Neuron (in vitro differentiated cells): Measurements from ENCODE around the gene GCNT4.

Source experiments
- H2AFZ ChIP-seq: one replicate; pipeline ENCODE4 v1.6.1; 2013; ENCODE audit warnings: low read depth, mild to moderate bottlenecking, inconsistent platforms, low read length, moderate library complexity
- H3K27me3 ChIP-seq: one replicate; pipeline ENCODE4 v1.6.1; 2013; ENCODE audit warnings: low read length; ENCODE audit not compliant: insufficient read depth
- H3K36me3 ChIP-seq: one replicate; pipeline ENCODE4 v1.6.1; 2013; ENCODE audit warnings: low read length; ENCODE audit not compliant: insufficient read depth
- H3K4me1 ChIP-seq: one replicate; pipeline ENCODE4 v1.6.1; 2013; ENCODE audit warnings: low read length; ENCODE audit not compliant: insufficient read depth
- H3K4me3 ChIP-seq: 2 replicates; pipeline ENCODE4 v1.5.1; 2013; ENCODE audit warnings: mild to moderate bottlenecking, low read length, moderate library complexity
- H3K9me3 ChIP-seq: one replicate; pipeline ENCODE4 v1.6.1; 2013; ENCODE audit warnings: low read length

The GCNT4 gene

DNA sequence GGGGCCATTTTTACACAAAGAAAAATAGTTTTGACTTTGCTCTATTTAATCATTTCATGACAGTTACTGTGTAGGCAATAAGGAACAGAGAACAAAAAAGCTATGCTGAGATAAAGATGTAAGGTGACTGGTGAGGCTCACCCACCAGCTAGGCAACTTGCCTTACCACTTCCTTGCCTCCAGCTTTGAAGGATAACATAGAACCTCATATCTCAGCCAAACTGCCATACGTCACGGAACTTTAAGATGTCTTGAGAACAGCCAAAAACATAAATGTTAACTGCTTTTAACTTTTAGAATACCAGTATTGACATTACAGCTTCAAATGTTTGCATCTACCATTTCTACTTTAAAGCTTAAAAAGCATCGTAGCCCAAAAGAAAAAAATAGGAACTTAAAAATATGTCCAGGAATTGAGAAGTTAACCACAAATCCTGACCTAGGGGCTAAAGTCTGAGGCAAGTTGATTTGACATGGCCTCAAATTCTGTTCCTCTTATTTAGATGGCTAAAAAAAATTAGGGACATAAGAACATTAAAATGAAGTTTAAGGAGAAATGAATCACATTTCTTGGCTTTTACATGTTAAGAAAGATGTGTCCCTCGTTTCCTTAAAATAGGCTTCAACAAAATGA, 7.7 kb upstream of the GCNT4 start:
- no peak overlapping the region for H2AFZ ChIP-seq
- no peaks in the 10 kb centered on the region for H3K4me1 ChIP-seq
- no peaks in the 10 kb centered on the region for H3K36me3 ChIP-seq
- no peaks in the 10 kb centered on the region for H3K9me3 ChIP-seq
- no peak overlapping the region for H3K4me3 ChIP-seq
- no peaks in the 10 kb centered on the region for H3K27me3 ChIP-seq

GRCh38 chr5:75058986-75059535, 6.7 kb upstream of the GCNT4 start:
- Histone ChIP-seq H3K9me3 (no peaks in the 10 kb centered on the region), H3K27me3 (no peaks in the 10 kb centered on the region), H2AFZ (no peak overlapping the region), H3K36me3 (no peaks in the 10 kb centered on the region), H3K4me3 (no peak overlapping the region), H3K4me1 (peaks cover 6% of the 10 kb centered on the region)

DNA sequence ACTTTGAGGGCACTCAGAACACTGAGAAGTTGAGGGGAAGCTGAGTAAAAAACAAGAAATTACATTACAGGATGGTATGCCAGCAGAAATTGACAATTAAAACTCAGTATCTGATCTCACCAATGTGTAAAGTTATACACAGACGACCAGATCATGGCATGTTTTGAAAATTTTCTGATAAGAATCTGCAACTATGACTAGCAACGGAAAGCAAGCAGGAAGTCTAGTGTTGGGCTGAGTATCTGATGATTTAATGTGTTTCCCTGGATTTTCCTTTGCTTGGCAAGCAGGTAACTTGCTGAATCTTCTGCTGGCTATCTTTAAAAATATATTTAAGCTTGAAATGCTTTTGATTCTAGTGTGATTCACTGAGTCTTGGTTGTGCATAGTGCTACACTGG, 5.2 kb upstream of the GCNT4 start:
- Histone ChIP-seq H3K36me3 (no peaks in the 10 kb centered on the region), H2AFZ (no peak overlapping the region), H3K4me1 (peaks cover 6% of the 10 kb centered on the region), H3K27me3 (no peaks in the 10 kb centered on the region), H3K4me3 (no peak overlapping the region), H3K9me3 (no peaks in the 10 kb centered on the region)

- Histone ChIP-seq H3K36me3 (no peaks in the 10 kb centered on the region), H3K27me3 (peaks cover 6% of the 10 kb centered on the region), H3K4me1 (peaks cover 17% of the 10 kb centered on the region)
Measured at GRCh38 chr5:75055727-75056144, 3.4 kb upstream of the GCNT4 start.

DNA sequence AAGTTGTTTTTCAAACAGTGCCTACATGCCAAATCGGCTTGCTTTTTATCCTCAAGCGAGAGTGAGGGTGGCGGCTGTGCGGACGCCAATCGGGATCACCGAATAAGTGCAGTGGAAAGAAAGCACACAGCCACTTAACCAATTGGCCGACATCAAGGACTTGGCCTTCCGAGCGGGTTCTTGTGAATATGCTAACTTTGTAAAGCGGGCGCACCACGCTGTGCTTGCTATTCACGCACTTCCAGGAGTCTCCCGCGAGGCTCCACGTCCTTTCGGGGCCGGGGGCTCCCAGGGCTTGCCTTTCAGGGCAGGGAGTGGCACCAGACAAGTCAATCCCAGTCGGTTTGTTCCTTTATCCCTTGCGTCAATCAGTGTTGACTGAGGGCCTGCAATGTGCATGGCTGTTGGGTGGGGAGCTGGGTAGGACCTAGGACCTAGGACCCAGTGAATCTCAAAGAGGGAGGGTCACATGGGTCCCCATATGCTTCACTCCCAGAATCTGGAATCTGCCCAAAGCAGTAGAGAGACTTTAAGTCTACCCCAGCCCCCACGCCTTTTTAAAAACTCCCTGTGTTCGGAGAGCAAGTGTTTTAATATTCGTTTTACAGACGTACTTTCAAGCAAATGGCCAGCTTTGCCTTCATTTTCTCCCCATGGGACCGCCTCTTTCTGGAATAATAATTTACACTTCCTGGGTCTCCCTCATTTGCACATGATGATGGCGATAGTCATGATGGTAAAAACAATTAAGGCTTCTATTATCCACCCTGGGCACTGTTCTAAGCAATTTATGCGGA, 2.0 kb upstream of the GCNT4 start:
- H3K4me3 ChIP-seq = peak overlapping the region; percentile 54
- H3K9me3 ChIP-seq = no peaks in the 10 kb centered on the region
- no peaks in the 10 kb centered on the region for H3K36me3 ChIP-seq
- H2AFZ ChIP-seq = peak overlapping the region; percentile 67
- peaks cover 6% of the 10 kb centered on the region for H3K27me3 ChIP-seq
- peaks cover 17% of the 10 kb centered on the region for H3K4me1 ChIP-seq

More at GRCh38 chr5:75055727-75056144, 3.4 kb upstream of the GCNT4 start:
- H3K4me3 ChIP-seq = no peak overlapping the region
- no peak overlapping the region for H2AFZ ChIP-seq
- H3K9me3 ChIP-seq = no peaks in the 10 kb centered on the region

GRCh38 chr5:75053304-75054133, 1.2 kb upstream of the GCNT4 start:
- no peaks in the 10 kb centered on the region for H3K9me3 ChIP-seq
- peak overlapping the region; percentile 54 for H3K4me3 ChIP-seq
- H3K4me1 ChIP-seq = peaks cover 17% of the 10 kb centered on the region
- H3K27me3 ChIP-seq = peaks cover 6% of the 10 kb centered on the region
- peak overlapping the region; percentile 67 for H2AFZ ChIP-seq
- no peaks in the 10 kb centered on the region for H3K36me3 ChIP-seq

DNA sequence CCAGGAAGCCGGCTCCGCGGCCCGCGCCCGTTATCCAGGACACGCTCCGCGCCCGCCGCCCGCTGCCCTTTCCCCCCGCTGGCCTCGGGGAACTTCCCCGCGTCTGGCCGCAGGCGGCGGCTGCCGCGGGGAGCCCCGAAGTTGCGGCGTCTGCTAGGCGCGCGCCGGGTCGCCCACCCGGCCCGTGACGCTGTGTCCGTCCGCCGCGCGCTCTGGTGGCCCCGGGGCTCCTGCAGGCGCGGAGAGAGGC, 621 bp upstream of the GCNT4 start:
- peak overlapping the region; percentile 54 for H3K4me3 ChIP-seq
- peak overlapping the region; percentile 67 for H2AFZ ChIP-seq
- H3K9me3 ChIP-seq = no peaks in the 10 kb centered on the region
- H3K4me1 ChIP-seq = peaks cover 17% of the 10 kb centered on the region
- H3K27me3 ChIP-seq = peaks cover 6% of the 10 kb centered on the region
- no peaks in the 10 kb centered on the region for H3K36me3 ChIP-seq

- Histone ChIP-seq H3K27me3 (peaks cover 6% of the 10 kb centered on the region), H3K4me3 (peak overlapping the region; percentile 54), H3K9me3 (no peaks in the 10 kb centered on the region)
Measured at GRCh38 chr5:75051217-75051751, 1.1 kb downstream of the GCNT4 start.

GRCh38 chr5:75050415-75050814, 1.9 kb downstream of the GCNT4 start:
- Histone ChIP-seq H3K4me1 (peaks cover 17% of the 10 kb centered on the region), H2AFZ (no peak overlapping the region), H3K27me3 (peaks cover 6% of the 10 kb centered on the region), H3K4me3 (no peak overlapping the region), H3K36me3 (no peaks in the 10 kb centered on the region), H3K9me3 (no peaks in the 10 kb centered on the region)

More at GRCh38 chr5:75051217-75051751, 1.1 kb downstream of the GCNT4 start:
- Histone ChIP-seq H2AFZ (no peak overlapping the region), H3K4me1 (peaks cover 17% of the 10 kb centered on the region), H3K36me3 (no peaks in the 10 kb centered on the region)

- Histone ChIP-seq H3K9me3 (no peaks in the 10 kb centered on the region), H3K4me1 (peaks cover 17% of the 10 kb centered on the region), H3K36me3 (no peaks in the 10 kb centered on the region), H3K4me3 (no peak overlapping the region), H2AFZ (no peak overlapping the region), H3K27me3 (peaks cover 6% of the 10 kb centered on the region)
Measured at GRCh38 chr5:75049456-75050351, 2.7 kb downstream of the GCNT4 start.

DNA sequence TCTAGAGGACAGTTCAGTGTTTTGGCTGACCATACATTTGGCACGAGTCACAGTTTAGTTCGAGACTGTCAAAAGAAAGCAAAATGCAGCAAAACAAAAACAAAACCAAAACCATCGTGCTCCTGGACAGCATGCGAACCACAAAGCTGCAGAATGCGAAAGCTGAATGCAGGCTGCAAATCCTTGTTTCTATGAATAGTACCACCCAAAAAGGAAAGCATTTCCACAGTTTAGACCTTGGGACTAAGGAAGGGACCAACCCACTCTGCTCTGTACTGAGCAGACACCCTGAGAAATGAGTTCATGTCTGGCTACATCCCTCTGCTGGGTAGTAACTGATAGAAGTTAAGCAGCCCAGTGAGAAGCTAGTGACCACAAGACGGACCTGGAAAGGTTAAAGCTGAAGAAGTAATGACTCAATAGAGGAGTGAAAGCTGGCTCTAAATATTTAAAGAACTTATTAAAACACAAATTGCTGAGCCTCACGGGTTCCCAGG, 3.9 kb downstream of the GCNT4 start:
- no peak overlapping the region for H2AFZ ChIP-seq
- no peaks in the 10 kb centered on the region for H3K9me3 ChIP-seq
- H3K4me3 ChIP-seq = no peak overlapping the region

DNA sequence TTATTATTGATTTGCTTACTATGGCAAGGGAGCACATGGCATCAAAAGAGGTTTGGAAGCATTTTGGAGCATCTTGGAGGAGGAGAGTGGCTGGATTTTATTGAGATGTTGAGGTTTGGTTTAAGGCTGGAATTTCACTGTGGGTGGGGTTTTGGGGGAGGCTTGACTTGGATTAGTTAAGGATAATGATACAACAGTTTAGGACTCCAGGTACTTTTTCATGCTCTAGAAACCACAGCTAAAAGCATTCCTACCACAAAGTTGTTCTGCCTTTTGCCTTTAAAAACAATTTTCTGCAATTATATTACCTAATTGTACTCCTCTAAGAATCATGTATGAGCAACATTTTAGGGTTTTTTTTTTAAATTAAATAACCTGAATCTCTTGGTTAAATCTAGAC, 5.0 kb downstream of the GCNT4 start:
- Histone ChIP-seq H3K4me1 (peaks cover 11% of the 10 kb centered on the region), H3K36me3 (no peaks in the 10 kb centered on the region), H3K4me3 (no peak overlapping the region), H3K27me3 (peaks cover 6% of the 10 kb centered on the region), H3K9me3 (no peaks in the 10 kb centered on the region), H2AFZ (no peak overlapping the region)

More for the DNA sequence above, 3.9 kb downstream of the GCNT4 start:
- no peaks in the 10 kb centered on the region for H3K36me3 ChIP-seq
- H3K4me1 ChIP-seq = peaks cover 11% of the 10 kb centered on the region
- H3K27me3 ChIP-seq = peaks cover 6% of the 10 kb centered on the region
